Epithelial cell of proximal tubule (primary cell): ENCODE results near the gene WNT5A. TPM values are rescaled to one million over a fixed set of nuclear protein-coding genes. Genes with fewer than 3 reads are reported as not detected.
A peak's percentile ranks its signal among the peaks of the same experiment; 100 is the strongest.

Experiments
- DNase-seq: peaks from one replicate; pipeline ENCODE4 v3.0.0-alpha.2; 2011; ENCODE audit warnings: low read depth
- H3K4me3 ChIP-seq: 2 replicates; pipeline ENCODE4 v1.5.1; 2011; ENCODE audit warnings: low read depth, mild to moderate bottlenecking, low read length
- total RNA-seq: library from RNA; depleted of rRNA; stranded (reverse); fragments of >200 nt; gene quantifications from 2 replicates; pipeline ENCODE4 v1.2.3, GENCODE V29; 2015
- TF ChIP-seq, protein P1 (sequence below): conservative IDR thresholded peaks from 2 replicates; pipeline ENCODE4 v1.5.1; 2012; ENCODE audit warnings: low read depth, mild to moderate bottlenecking, low read length

WNT5A gene
- total RNA-seq: 4.4 and 12.5 TPM in 2 replicates

GRCh38 chr3:55486857-55487380 lies at the start of gene WNT5A:
Gene WNT5A, minus strand, starts transcription at chr3:55487306. Its CDS starts 321 bp downstream, at chr3:55486985.
- no peak for DNase-seq
- peak within 1 kb of the TSS; percentile 87 for H3K4me3 ChIP-seq
- TF ChIP-seq, protein P1, sequence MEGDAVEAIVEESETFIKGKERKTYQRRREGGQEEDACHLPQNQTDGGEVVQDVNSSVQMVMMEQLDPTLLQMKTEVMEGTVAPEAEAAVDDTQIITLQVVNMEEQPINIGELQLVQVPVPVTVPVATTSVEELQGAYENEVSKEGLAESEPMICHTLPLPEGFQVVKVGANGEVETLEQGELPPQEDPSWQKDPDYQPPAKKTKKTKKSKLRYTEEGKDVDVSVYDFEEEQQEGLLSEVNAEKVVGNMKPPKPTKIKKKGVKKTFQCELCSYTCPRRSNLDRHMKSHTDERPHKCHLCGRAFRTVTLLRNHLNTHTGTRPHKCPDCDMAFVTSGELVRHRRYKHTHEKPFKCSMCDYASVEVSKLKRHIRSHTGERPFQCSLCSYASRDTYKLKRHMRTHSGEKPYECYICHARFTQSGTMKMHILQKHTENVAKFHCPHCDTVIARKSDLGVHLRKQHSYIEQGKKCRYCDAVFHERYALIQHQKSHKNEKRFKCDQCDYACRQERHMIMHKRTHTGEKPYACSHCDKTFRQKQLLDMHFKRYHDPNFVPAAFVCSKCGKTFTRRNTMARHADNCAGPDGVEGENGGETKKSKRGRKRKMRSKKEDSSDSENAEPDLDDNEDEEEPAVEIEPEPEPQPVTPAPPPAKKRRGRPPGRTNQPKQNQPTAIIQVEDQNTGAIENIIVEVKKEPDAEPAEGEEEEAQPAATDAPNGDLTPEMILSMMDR: no peak

GRCh38 chr3:55534876-55535275 lies 47.8 kb upstream of the WNT5A start:
- peak; percentile 45 for DNase-seq
- TF ChIP-seq, protein P1: no peak
- no peak overlapping the region for H3K4me3 ChIP-seq

- no peak for DNase-seq
- H3K4me3 ChIP-seq: no peak overlapping the region
- TF ChIP-seq, protein P1: no peak
These were observed 45.7 kb upstream of the WNT5A start for GRCh38 chr3:55532806-55533205.

DNA sequence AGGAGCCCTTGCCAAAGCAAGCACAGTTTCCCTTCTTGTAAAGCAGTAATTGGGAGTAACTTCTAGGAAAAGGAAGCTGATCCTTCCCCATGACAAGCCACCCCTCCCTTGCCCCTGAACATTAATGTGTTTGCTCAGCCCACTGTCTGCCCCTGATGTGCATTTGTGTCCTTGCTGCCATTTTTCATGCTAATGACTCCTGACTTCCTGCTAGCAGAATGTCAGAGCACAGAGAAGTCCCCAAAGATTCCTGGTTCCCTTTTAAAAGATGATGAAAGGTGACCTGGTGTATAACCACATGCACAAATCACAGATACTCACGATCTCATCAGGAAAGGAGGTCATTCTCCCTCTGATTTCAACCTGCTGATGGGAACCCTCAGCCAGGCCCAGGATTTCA lies 44.2 kb upstream of the WNT5A start:
- TF ChIP-seq, protein P1: no peak
- no peak overlapping the region for H3K4me3 ChIP-seq

GRCh38 chr3:55527361-55527760 lies 40.3 kb upstream of the WNT5A start:
- no peak overlapping the region for H3K4me3 ChIP-seq
- no peak for DNase-seq
- TF ChIP-seq, protein P1: no peak

More for the DNA sequence above, 44.2 kb upstream of the WNT5A start:
- DNase-seq: no peak

GRCh38 chr3:55526332-55527030 lies 39.4 kb upstream of the WNT5A start:
- no peak overlapping the region for H3K4me3 ChIP-seq
- no peak for DNase-seq
- TF ChIP-seq, protein P1: no peak

DNA sequence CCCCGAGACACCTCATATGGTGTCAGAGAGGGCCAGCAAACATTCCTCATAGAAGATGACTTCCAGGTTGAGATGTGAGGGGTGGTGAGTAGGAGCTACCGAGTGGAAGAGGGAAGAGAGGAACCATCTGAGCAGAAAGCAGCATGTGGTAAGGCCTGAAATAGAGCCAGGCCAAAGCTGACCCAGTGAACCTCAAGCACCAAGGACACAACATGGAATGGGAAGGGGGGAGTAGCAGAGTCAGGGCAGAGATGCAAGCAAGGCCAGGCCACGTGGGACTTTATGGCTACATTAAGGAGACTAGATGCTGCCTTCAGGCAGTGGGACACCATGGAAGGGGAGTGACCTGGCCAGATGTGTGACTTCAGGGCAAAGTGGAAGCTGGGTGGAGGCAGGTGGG lies 38.3 kb upstream of the WNT5A start:
- TF ChIP-seq, protein P1: no peak
- no peak for DNase-seq
- no peak overlapping the region for H3K4me3 ChIP-seq
